Activated T-cell treated with anti-CD3 and anti-CD28 coated beads for 48 hours (primary cell): ENCODE results near the gene RREB1.

Source experiments
- DNase-seq: peaks from one replicate; pipeline ENCODE4 v3.0.0-alpha.2; 2020; ENCODE audit warnings: low read depth

The RREB1 gene

DNA sequence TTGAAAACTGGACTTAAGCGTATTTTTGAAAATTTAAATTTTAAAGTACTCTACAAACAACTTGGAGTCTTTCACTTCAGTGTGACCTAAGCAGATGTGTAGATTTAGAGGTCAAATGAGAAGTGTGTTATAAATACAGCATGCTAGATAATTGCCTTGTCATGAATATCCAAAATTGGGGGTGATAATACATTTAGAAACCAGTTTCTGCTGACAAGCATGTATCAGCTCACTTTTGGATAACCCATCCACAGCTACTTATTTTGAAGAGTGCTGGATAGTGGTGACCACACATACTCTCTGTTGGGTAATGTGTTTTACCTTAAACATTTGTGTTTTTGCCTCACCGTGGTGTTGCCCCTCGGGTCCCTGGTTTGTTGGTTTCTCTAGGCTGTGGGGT, 14.9 kb downstream of the RREB1 start:
- DNase-seq, result no peak

DNA sequence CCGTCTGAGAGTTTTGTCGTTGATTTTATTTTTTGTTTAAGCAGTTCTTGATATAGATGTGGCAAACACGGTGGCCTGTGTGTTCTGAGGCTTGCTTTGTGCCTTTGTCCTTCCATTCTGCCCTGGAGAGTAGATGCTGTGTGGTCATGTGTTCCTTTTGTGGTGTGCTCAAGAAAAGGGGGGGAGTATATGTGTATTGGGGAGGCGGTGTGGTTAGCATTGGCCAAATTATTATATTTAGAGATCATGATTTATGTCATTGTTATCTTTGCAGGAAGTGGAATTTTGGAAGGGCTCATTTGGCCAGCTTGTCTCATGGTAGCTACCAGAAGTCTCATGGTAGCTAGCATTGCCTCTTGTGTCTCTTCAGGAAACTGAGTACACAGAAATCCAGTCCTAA, 16.4 kb downstream of the RREB1 start:
- DNase-seq, result no peak

DNA sequence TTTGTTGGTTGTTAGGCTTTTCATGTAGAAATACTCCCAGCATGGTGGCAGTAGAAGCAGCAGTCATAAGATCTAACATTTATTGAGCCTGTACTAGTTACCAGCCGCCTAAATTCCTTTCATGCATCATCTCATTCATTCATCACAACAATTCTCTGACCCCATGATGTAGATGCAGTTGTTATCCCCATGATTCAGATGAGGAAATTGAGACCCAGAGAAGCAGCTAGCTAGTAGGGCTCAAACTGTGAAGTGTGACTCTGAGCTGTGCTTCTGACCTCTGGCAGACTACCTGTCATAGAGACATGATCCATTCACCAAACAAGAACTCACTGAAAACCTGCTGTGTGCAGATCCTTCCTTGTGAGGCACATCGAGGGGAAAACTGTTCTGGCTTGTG, 16.9 kb downstream of the RREB1 start:
- DNase-seq, result no peak

DNA sequence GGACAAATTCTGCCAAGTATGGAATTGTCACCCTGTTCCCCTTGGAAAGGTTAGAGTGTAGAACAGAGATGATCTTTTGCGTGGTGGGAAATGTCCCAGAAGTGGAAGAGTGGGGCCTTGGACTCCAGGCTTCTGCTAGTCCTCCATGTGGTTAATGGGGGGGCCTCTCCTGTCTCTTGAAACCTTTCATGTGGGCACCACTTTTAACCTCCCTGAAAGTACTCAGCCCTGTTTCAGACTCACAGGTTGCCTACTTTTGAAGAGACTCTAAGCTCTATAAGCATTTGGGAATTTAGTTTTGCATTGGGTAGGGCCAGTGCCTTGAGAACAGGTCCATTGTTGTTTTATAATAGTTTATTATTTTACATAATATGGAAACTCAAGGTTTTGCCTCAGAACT, 17.5 kb downstream of the RREB1 start:
- no peak for DNase-seq

DNA sequence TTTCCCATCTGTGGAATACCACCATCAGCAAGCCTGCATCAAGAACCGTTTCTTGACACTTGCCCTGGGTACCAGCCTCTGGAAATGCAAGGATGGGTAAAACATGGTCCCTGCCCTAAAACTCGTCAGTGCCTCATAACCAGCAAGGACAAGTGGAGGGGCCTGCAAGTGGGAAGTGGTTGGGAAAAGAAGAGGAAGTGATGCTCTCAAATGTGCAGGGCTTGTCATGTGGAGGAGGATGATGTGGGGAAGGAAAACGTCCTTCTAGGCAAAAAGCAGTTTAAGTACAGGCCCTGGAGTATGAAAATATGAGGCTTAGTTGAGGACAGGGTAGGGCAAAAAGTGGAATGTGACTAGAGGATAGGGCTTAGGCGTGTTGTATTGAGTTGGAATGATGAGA, 19.0 kb downstream of the RREB1 start:
- no peak for DNase-seq

DNA sequence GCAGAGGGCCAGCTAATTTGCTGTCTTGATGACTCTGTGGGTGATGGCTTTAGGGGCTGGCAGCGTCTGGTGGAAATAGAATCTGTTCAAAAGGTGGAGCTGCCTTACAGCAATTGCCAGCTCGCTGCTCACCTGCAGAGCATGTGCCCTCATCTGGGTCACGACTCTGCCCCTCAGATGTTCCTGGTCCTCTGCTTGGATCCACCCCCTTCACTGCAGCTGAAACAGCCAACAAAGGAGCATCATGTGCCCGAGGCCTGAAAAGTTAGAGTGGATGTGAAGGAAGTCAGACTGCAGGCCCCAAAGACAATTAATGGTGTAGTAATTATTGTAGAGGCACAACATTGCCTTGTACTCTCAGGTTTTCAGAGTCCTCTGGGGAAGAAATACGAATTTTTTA, 19.9 kb downstream of the RREB1 start:
- no peak for DNase-seq

DNA sequence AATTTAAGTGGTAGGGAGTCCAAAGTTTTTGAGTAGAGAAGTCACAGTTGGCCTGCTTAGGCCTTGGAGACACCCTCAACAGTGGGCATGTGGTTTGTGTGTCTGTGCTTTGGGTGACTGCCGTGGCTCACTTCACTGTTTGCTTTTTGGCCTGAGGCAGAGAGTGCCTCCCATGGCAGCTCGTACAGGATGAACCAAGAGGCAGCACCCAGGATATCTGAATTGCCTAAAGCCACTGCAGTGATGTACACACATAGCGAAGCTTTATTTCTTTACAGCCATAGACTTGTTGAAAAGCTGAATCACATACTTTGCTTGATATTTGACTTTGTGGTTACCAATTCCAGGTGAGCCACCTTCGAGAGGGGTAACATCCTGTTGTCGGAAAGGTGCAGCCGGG, 21.6 kb downstream of the RREB1 start:
- no peak for DNase-seq

DNA sequence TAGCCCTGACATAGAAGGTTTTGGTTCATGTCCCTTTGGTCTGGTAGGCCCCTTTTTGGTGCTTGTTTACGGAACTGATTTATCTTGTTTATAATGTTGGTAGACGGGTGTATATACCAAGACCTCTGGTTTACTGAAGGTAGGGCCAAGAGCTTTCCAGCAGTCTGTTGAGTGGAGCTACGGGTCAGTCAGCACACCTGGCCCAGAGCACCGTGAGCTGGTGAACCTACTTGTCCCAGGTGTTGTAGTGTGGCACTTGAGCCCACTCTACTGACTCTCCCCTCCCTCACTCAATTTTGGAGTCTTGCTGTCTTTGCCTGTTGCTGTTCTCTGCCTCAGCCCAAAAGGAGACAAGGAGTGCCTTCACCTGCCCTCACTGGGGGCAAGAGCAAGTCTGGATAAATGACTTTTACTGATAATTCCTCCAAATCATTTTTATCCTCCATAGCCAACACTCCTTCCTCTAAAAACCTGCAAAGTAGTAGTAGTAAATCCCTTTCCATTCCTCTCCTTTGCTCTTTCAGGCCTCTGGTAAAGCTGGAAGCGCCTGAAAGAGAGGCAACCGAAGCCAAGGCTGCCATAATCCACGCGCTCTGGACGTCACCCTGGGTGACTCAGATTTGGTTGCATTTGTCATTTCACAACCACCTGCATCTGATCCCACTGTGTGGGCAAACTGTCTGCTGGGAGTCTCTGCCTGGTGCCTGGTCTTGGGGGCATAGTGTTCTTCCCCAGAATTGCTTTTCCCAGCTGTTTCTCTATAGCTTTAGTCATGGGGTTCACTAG, 22.2 kb downstream of the RREB1 start:
- DNase-seq, result peak; percentile 45

DNA sequence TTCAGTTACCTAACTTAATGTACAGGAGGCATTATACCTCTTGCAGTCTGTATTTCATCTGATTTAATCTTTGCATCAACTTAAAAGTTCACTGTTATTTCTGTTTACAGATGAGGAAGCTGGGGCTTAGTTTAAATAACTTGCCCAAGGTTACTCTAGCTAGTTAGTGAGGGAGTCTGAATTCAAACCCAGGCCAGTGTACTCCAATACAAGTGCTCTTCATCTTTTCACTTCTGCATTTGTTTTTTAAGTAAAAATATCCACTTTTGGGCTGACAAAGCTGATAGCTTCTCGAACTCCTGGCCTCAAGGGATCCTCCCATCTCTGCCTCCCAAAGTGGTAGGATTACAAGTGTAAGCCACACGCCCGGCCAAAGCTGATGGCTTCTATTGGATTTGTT, 23.6 kb downstream of the RREB1 start:
- no peak for DNase-seq

DNA sequence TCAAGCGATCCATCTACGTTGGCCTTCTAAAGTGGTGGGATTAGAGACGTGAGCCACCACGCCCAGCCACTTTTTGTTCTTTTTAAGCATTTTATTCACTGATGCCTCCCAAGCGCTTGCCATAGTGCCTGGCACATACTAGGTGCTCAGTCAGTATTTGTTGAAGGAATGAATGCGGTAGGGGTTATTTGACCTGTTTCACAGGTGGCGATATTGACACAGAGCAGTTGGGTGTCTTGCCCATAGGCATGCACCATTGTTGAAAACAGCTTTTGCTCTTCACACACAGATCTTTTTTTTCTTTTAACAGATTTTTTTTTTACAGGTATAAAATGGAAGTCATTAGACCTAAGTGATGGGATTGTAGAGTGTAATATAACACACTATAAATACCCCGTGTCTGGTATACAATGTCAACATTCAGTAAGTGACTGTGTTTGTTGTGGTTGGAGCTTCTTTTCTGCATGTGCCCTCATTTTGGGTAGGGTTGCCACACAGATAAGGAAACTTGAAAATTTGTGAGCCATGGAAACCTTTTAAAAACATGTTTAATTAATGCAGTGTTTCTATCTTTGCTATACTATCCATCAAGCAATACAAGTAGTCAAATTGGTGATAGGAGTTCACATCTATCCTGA, 24.8 kb downstream of the RREB1 start:
- no peak for DNase-seq

DNA sequence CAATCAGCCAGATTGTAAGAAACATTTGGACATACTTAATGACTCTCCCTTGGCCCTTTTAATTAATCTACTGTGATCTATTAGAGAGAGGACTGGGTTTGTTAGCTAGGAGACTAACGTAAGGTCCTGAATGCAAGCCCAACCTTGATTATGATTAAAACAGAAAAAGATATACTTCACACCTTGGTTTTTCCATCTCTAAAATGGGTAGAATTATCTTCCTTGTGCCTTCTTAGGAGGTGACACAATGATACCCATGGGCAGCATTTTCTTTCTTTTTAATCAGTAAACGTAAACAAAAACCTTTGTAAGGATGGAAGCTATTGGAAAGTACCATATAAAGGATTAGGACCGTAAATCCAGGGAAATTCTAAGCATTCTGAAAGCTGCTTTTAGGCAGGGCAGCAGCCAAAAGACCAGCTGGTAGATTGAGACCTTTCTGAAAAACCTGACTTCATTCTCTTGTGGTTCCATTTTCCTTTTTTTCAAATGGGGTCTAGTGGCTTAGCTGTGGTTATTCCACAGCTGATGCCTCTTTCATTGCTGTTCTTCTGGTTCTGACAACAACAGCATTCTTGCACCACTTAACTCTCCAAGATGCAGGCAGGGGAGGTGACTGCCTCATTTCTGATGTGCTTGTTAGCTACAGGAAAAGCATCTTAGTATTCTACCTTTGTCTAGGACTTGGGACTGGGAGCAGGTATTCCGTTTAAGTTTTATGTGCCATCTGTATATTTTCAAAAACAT, 27.4 kb downstream of the RREB1 start:
- no peak for DNase-seq

DNA sequence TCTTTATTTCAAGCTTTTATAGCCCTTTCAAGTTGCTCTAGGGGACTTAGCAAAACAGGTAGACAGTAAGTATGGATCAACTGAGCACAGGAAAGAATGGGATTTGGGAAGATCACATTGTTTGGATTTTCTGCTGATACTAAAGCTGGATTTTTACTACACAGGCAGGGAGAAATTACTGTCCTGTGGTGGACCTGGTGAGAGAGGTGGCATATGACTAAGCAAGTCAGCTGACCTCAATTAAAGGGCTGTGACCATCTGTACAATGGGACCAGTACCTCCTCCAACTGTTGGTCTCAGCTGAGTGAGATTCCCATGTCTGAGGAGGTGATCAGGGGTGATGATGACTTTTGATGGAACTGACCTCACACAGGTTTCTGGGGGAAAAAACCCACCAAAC, 28.0 kb downstream of the RREB1 start:
- DNase-seq, result no peak

DNA sequence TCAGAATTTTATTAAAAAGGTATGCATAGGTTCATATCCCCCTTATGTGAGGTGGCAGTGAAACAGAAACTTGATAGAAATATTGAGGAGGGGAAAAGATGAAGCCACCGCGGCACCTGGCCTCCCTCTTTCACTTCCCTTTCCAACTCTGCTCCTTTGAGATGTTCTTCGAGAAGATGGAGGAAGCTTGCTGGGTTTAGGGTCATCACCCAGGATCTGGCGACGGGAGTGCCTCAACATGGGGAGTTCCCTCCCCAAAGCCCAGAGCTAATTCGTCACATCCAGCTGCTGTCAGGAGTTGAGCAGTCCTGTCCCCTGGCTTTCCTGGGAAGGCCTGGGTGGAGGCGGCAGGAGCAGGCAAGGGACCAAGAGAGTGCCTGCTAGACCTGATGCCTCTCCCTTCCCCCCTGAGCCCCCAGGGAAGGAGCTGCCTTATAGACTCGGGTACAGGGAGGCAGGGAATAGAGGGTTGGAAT, 29.1 kb downstream of the RREB1 start:
- no peak for DNase-seq

DNA sequence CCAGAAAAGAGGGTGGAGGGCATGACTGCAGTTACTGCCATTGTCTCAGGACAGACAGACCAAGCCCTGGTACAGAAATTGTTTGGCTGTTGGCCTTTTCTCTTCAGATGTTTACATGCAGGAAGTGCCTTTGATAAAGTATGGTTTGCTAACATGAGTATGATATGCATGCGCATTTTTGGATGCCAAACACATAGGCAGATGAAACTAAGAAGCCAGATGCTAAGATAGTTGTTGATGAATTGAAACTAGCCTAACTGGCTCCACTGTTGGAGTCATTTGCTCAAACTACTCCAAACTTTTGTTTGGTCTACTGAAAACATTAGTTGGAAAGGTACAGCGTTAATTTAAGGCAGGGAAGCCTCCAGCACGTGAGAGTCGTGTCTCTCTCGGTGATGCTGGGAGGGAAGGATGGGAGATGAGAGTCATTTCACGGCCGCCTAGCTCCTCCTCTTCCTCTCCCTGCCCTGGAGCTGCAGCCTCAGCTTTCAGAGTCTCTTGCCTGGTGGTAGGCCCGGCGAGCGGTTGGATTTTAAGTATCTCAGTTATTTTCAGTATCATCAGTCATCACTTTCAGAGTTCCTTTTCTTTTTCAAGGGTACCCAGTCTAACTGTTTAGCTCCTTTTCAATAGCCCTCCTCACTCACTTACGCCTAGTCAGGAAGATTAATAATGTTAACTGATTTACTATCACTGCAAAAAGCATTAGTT, 29.7 kb downstream of the RREB1 start:
- DNase-seq, result peak; percentile 62

DNA sequence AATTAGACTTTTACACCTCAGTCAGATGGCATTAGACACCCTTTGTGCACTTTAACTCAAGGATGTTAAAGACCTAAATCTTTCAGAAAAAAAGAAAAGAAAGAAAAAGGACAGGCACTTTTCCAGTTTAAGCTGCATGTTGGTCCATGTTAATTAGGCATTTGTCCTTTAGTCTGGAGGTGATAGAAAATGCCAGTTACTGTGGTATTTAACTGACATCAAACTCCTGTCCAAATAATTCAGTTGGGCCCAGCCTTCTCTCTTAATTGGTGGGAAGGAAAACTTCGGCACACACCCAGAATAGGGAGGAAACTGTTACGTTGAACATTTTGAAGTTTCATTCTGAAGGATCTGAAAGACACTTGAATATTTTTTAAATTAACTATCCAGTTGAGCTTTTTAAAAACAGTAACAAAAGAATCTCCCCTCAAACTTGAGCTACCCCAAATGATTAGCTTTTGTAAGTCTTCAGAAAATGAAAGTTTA, 30.3 kb downstream of the RREB1 start:
- no peak for DNase-seq

DNA sequence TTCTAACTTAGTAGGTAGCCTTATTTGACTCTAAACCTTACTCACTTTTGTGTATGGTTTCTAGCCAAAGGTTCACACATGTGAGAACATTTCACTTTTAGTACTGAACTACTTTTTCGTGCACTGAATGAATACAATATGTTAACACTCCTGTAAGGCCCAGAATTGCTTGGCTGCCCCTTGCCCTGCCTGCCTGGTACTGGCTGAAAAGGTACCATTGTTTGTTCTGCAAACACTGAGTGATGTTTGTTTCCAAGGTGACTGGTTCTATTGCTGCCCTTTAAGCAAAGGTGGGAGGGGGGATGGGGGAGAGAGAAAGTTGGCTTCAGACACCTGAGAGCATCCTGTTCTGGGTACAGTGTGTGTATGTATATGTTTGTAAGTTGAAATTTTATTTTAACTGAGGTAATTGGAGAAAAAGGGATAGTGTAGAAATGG, 31.2 kb downstream of the RREB1 start:
- DNase-seq, result no peak

DNA sequence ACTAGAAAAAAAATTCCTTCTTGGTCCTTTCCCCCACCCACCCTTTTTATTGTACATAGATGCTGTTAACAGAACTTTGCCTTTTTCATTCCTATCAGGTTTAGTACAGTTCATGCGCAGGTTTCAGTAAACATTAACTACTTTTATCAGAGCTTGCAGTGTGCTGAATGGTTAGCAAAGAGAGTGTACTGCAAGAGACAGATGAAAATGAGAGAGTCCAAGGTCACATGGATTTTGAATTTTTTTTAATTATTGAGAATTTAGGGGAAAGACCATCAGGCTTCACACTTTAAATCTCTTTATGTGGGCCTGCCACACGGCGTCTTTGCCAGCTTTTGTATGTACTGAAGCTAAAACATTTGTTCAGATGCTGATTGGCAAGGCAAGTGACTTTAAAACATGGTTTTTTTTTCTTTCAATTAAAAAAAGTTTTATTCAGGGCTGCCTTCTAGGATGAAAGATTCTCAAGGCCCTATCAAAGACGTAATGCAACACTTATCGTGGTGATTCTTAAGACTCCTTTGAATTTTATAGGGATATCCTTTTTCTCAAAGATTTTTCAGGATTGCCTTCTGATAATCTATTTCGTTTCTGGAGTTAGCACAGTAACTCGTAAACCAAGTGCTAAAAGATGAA, 32.2 kb downstream of the RREB1 start:
- DNase-seq, result no peak

DNA sequence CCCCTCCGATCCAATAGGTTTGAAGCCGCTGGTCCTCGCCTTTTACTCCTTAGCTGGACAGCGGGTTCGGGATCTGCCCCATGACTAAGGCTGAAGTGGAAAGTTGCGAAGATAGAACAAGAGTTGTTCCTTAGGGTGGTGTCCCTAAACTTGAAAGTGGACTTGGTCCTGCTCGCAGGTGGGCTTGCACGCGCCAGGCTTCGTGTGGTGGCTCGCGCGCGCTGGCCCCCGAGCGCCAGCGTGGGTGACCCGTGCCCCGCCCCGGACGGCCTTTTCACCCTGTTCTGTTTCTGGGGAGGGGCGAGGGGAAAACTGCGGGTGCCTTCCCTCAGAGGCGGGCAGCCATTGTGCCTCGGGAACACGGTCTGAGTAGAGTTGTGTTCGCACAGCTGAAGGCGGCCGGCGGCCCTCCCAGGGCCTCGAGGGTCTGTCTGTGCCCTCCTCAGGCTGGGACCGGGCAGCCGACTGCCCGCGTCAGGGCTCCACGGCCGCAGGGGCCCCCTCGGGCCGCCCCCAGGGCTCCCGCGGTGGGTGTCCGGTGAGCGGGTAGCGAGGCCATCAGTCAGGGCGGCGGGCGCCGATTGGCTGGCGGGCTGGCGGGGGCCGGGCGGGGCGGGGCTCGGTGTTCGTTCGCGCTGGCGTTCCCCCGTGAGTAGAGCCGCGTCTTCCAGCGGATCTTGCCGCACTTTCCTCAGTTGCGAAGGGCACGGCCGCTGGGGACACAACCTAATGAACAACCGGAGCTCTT, 33.0 kb downstream of the RREB1 start:
- DNase-seq, result peak; percentile 80

DNA sequence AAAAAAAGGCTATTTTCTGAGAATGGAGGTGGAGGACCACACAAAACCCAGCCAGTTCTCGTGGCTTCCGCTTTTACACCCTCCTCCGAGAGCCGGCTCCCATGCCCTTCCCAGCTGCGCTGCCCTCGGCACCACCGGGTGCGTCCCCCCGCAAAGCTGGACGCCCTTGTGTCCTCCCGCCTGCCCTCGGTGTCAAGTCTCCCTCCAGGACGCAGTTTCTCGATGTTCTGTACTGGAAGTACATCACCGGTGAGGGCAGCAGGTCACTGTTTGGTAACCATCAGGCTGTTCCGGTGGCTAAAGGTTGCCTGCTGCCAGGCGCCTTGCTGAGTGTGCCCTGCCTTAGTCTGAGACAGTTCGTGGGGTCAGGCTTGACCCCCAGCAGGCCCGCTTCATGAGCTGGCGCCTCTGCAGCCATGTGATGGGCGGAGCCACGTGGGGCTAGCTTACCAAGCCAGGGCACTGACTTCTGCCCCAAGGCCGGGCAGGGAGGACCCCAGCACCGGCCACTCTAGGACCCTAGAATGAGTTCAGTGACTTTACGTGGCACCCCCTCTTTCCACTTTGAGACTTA, 34.6 kb downstream of the RREB1 start:
- DNase-seq, result no peak

DNA sequence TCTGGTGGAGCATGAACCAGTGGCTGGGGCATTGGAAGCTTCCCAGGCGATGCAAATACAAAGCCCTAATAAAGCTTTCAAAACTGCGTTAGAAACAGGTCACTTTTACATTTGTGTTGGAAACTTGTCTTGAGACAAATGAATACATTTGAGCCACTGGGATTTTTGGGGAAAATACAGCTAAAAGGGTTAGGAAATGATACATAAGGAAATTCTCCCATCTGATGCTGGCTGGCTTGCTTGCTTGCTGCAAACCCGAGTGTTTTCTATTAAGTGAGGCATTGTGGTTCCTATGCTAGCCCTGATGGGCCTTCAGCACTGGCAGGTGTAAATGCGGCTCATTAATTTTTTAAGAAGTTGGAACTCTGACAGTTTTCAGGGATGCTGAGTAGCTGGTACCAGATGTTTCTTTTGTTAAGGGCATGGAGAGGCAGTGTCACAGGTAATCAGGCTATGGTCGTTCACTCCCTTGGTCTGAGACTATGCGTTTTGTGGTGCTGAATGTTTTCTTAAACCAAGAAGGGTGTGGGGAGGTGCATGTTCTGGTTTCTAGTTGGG, 35.2 kb downstream of the RREB1 start:
- no peak for DNase-seq
